Measurements from ENCODE around the gene SH3BGR.
"Not testable (repeated sequence)": the region's sequence is repeated elsewhere in the genome, so short reads cannot be mapped to it uniquely, and the experiment has no call there.

SH3BGR gene

DNA sequence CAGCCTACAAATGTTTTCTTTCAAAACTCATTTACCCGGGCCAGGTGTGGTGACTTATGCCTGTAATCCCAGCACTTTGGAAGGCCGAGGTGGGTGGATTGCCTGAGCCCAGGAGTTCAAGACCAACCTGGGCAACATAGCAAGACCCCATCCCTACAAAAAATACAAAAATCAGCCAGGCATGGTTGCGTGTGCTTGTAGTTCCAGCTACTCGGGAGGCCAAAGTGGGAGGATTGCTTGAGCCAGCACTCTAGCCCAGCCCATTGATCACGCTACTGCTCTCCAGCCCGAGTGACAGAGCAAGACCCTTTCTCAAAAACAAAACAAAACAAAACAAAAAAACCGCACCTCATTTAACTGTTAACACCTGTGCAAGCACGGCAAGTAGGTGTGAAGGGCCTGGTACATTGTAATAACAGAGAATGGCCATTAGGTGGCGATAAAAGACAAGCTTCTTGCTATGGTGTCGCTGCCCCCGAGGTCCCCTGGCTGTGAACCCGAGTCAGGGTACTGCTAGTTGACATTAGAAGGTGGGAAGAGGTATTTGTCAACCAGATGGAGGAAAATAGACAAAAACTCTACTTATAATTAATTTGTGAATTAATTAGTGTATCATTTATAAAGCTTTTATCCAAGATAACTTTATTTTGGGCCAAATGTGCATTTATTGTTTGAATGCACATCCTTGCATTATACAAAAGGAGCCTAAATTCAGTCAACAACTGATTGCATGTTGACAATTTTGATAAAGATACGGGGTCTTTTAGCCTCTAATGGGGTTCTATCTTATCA is 66.5 kb downstream of the SH3BGR start:
- FAIRE-seq: peak; percentile 94

DNA sequence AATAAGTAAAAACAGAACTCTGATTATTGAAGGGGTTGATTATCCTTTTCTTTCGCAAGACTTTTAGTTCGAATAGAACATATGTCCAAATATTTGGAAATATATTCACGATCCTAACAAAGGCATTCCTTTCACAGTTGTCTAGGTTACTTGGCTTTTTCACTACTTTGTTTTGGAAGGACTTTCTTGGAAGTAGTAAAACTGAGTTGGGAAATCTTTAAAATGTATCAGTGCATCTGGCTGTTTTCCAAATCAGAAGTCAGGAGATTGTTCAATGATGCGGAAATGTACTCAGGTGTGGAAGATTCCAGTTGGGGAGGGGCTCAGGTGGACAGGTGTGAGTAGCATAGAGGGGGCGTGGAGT is 67.1 kb downstream of the SH3BGR start:
- FAIRE-seq: peak; percentile 45

- no peak for FAIRE-seq
These were observed 68.1 kb downstream of the SH3BGR start for GRCh38 chr21:39519835-39520234.

- FAIRE-seq: no peak
These were observed 71.6 kb downstream of the SH3BGR start for GRCh38 chr21:39523399-39523798.

- FAIRE-seq: no peak
These were observed 72.1 kb downstream of the SH3BGR start for GRCh38 chr21:39523915-39524314.

DNA sequence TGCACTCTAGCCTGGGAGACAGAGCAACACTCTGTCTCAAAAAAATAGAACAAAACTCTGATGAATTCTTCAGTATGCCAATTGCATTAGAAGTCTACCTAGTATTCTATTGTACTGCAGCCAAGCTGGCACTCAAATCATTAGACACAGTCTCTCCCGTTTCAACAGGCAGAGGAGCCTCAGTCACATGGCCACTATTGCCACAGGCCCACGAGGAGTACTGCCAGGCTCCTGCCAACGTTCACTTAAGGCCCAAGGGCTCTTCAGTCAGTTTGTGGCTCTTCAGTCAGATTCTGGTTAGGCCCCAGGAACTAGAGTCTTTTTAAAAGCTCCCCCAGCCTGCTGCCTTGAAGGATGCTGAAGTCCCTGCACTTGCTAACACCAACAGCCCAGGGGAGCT is 73.4 kb downstream of the SH3BGR start:
- FAIRE-seq: no peak

- no peak for FAIRE-seq
These were observed 73.8 kb downstream of the SH3BGR start for GRCh38 chr21:39525601-39526000.

DNA sequence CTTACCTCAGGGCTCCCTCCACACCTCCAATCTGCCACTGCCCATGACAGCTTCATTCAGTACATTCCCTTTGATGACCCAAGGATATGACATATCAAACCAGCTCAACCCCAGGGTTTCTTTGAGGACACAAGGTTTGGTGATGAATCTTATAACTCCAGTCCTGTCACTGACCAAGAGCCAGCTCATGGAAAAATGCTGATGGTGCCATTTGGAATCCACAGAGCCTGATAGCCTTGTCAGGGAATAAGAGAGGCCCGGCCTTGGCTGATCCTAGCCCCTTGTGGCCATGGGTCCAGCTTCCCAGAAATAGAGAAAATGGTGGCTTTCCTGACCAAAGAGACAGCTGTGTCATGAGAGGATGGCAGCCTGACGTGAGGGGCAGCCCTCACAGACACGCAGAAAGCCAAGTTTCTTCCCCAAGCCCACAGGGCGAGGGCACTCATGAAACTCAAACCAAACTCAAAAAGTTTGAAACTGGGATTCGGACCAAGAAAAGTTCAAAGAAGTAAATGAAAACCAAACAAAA is 75.4 kb downstream of the SH3BGR start:
- no peak for FAIRE-seq

- no peak for FAIRE-seq
These were observed 76.1 kb downstream of the SH3BGR start for GRCh38 chr21:39527664-39528381.

DNA sequence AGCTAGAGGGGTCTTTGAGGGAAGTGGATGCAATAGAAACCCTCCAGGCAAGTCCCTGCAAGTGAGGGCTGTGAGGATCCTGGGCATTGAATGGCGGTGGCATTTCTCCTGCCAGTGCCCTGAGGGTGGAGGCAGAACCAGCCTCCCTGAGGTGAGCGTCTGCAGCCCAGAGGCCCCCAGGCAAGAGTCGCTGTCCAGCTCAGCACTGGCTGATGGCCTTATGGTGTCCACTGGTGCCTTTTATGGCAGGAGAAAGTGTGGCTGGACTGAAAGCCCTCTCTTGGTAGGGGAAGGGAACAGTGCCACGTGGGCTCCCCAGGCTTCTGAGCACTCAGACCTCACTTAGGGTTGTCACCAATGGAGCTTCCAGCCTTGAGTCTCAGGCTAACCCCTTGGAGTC is 77.3 kb downstream of the SH3BGR start:
- FAIRE-seq: no peak

GRCh38 chr21:39531064-39531463 is 79.3 kb downstream of the SH3BGR start:
- no peak for FAIRE-seq

GRCh38 chr21:39531840-39532239 is 80.1 kb downstream of the SH3BGR start:
- no peak for FAIRE-seq

DNA sequence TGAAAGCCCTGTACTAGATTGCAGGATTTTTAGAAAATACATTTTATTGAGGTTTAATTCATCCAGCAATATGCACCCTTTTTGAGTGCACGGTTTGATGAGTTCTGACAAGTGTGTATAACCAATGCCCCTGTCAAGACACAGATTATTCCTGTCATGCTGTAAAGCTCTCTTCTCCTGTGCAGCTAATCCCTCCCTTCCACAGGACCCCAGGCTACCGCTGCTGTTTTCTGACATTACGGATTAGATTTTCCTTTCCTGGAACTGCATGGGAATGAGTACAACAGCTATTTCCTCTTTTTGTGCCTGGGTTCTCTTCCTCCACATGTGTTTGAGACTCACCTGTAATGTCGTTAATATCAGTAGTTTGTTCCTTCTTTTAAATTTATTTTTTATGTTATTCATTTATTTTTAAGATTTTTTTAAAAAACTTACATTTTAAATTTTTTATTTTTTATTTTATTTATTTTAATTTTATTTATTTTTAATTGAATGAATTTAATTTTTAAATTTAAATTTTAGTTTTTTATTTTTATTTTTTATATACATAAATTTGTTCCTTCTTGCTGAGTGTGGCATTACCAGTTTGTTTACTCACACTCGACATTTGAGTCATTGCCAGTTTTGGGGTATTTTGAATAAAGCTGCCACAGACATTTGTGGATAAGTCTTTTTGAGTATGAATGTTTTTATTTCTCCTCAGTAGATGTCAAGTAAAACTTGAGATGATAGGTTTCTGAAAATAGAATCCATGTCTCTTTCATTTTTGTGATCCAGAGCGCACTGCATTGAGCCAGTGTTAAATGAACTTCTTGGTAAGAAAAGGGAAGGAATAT is 82.0 kb downstream of the SH3BGR start:
- no peak for FAIRE-seq

DNA sequence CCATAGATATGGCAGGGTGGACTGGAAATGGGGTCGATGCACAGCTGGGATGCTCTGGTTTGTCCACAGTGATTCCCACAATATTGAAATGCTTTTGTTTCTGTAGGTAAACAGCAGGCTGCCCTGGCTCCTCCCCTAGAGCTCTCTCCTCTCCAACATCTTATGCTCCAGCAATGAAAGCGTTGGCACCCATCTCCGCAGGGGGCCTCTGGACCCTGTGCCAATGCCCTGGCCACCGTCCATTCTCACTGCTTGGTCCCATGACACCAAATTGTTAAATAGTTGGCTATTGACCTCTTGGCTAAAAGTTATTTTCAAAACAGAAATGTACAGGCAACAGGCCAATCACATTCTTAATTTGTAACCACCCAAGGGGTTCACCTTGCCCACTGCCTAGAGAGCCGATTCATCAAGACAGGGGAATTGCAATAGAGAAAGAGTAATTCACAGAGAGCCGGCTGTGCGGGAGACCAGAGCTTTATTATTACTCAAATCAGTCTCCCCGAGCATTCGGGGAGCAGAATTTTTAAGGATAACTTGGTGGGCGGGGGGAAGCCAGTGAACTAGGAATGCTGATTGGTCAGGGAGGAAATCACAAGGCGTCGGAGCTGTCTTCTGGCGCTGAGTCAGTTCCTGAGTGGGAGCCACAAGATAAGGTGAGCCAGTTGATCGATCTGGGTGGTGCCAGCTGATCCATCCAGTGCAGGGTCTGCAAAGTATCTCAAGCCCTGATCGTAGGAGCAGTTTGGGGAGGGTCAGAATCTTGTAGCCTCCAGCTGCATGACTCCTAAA is 84.1 kb downstream of the SH3BGR start:
- FAIRE-seq: no peak

DNA sequence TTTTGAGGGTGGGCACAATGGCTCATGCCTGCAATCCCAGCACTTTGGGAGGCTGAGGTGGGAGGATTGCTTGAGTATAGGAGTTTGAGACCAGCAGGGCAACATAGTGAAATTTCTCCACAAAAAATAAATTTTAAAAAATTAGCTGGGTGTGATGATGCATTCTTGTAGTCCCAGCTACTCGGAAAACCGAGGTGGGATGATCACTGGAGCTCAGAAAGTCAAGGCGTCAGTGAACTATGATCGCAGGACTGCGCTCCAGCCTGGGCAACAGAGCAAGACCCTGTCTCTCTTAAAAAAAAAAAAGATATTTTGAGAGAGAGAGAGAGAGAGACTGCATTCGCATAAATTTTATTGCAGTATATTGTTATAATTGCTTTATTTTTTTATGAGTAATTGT is 85.1 kb downstream of the SH3BGR start:
- FAIRE-seq: no peak

DNA sequence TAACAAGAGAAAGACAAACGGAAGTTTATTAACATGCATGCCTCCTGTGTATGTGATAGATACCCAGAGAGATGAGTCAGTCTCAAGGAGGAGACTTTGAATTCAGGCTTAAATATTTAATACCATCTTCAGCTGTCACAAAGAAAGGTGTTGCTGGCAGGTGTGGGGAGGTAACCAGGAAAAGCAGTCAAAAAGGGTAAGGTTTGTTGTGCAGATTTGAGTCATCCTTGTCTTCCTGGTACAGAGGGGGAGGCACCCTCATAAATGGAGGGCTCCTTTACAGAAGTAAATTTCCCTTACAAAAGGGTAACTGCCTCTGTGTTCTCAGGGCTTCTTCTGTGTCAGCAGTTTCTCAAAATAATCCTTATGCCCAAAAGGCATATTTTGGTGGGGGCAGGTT is 85.8 kb downstream of the SH3BGR start:
- FAIRE-seq: no peak

DNA sequence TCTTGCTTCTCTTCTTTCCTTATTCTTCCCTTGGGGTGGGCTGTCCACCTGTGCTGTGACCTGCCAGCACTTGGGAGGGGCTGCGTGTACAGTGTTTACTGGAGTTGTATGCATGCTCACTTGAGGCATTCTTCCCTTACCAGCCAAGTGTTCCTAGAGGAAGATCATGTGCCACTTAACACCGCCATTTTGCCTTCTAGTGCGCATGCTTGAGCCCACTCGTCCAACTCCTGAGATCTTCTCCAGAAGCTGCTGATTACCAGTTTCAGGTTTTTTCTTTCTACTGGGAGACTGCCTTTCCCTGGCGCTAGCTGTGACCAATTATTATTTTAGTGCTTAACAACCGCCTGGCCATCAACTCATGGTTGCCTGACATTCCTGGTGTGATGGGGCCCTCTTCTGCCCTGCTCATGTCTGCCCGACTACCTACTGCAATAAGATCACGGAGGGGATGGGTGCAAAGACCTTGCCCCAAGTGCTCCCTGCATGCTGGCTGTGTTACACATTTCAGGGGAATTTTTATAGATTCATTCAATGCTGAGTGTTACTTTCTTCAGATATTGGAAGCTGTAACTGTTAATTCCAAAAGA is 86.8 kb downstream of the SH3BGR start:
- no peak for FAIRE-seq

DNA sequence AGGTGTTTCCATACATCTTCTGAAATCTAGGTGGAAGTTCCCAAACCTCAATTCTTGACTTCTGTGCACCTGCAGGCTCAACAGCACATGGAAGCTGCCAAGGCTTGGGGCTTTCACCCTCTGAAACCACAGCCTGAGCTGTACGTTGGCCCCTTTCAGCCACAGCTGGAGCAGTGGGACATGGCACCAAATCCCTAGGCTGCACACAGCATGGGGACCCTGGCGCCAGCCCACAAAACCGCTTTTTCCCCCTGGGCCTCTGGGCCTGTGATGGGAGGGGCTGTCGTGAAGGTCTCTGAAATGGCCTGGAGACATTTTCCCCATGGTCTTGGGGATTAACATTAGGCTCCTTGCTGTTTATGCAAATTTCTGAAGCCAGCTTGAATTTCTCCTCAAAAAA is 88.6 kb downstream of the SH3BGR start:
- FAIRE-seq: not testable (repeated sequence)

GRCh38 chr21:39542736-39543135 is 91.0 kb downstream of the SH3BGR start:
- no peak for FAIRE-seq

- no peak for FAIRE-seq
These were observed 94.8 kb downstream of the SH3BGR start for GRCh38 chr21:39546522-39546921.

- FAIRE-seq: no peak
These were observed 101.1 kb downstream of the SH3BGR start for GRCh38 chr21:39552856-39553255.

DNA sequence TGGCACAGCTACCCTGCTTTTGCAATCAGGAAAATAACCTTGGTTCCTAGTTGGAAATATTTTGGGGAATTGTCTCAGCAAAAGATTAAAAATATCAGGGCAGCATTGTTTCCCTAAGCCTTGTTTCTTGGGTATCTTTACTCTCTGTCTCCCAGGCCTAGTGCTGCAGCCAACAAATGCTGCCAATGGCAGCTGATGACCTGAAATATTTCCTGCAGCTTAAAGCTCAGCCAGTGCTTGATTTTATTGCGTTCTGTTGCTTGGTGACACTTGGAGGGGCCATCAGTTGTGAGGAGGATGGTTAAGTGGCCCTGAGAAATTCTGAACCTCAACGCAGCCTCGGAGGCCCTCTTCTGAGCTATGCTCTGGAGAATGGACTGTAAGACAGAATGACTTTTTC is 101.6 kb downstream of the SH3BGR start:
- FAIRE-seq: no peak

All from islet of Langerhans (tissue), 1 donor.